K562 (cell line): ENCODE results near the gene CDH20. TPM values are rescaled to one million over a fixed set of nuclear protein-coding genes. Genes with fewer than 3 reads are reported as not detected.

Experiments used
- ATAC-seq: fragments of 200-7000 bp; cut with Tn5 transposase; 3 replicates; pipeline ENCODE4 v1.9.1; 2020; ENCODE audit warnings: moderate library complexity
- BruUV-seq: library from RNA; stranded (reverse); fragments of 400-500 nt; replicated peaks from 2 replicates; lab custom pipeline; 2021; lab: Mats Ljungman, UMichigan
- CTCF ChIA-PET: fragments of 300-600 bp; formaldehyde crosslinking; extraction: SDS; loops from one replicate; lab custom pipeline; 2021; ENCODE audit warnings: low intra/inter-chr PET ratio; lab: Yijun Ruan, JAX
- POLR2A ChIA-PET: fragments of 300-600, 350-650 bp; sonication (Branson Sonifier 250); formaldehyde crosslinking; extraction: SDS; loops from one replicate; lab custom pipeline; 2021; ENCODE audit warnings: antibody characterized with exemption, inconsistent platforms; lab: Yijun Ruan, JAX
- DNase-seq, 4 experiments: peaks; one replicate each; pipeline versions ENCODE4 v3.0.0 to v3.0.0-alpha.2; 2011 to 2018; ENCODE audit warnings: low spot score in 3 of 4, mixed read lengths in 3 of 4; ENCODE audit errors: extremely low read depth in 1 of 4
- FAIRE-seq: peaks from 2 replicates; lab custom pipeline; 2011; peaks lifted over from hg19 to GRCh38; lab: Jason Lieb, UNC
- H2AFZ ChIP-seq: 2 replicates; pipeline ENCODE4 v1.6.0; 2011; ENCODE audit warnings: low read depth, low read length, control low read depth, inconsistent platforms
- H3K27ac ChIP-seq: fragments of 200-600 bp; 3 replicates; pipeline ENCODE4 v1.8.0; 2011; ENCODE audit warnings: low read depth, mild to moderate bottlenecking, control low read depth, inconsistent platforms, low read length, moderate library complexity, mixed read lengths; ENCODE audit errors: extremely low read depth
- H3K27me3 ChIP-seq, 2 experiments: fragments of 300-600 bp in 1 of 2; 2 replicates in 1 of 2; 3 replicates in 1 of 2; pipeline versions ENCODE4 v1.6.0 to v1.8.0; 2011; ENCODE audit warnings: inconsistent platforms in 2 of 2, low read length in 2 of 2, mild to moderate bottlenecking in 1 of 2, mixed read lengths in 1 of 2, moderate library complexity in 1 of 2; ENCODE audit not compliant: control insufficient read depth in 2 of 2, insufficient read depth in 2 of 2
- H3K36me3 ChIP-seq: fragments of 300-600 bp; 3 replicates; pipeline ENCODE4 v1.8.0; 2011; ENCODE audit warnings: mild to moderate bottlenecking, low read length, inconsistent platforms; ENCODE audit not compliant: control insufficient read depth, insufficient read depth
- H3K4me1 ChIP-seq, 2 experiments: fragments of 200-600 bp in 1 of 2; replicated peaks in 1 of 2; 2 replicates in 1 of 2; 3 replicates in 1 of 2; pipeline versions ENCODE4 v1.5.1 to v1.8.0; 2011; ENCODE audit warnings: inconsistent platforms in 2 of 2, low read length in 2 of 2, mild to moderate bottlenecking in 1 of 2, mixed read lengths in 1 of 2, moderate library complexity in 1 of 2; ENCODE audit not compliant: control insufficient read depth in 2 of 2, insufficient read depth in 2 of 2
- H3K4me2 ChIP-seq: 2 replicates; pipeline ENCODE4 v1.6.1; 2011; ENCODE audit warnings: low read length, control low read depth, inconsistent platforms, mixed read lengths; ENCODE audit not compliant: insufficient read depth
- H3K4me3 ChIP-seq: fragments of 200-600 bp; sonication (generic), shearing (Covaris generic); 2 replicates; pipeline ENCODE4 v1.5.1; 2016; ENCODE audit warnings: control low read depth, inconsistent platforms
- H3K79me2 ChIP-seq: fragments of 200-600 bp; 3 replicates; pipeline ENCODE4 v1.8.0; 2011; ENCODE audit warnings: low read length, inconsistent platforms; ENCODE audit not compliant: control insufficient read depth, insufficient read depth
- H3K9ac ChIP-seq, 2 experiments: 2 replicates each; pipeline versions ENCODE4 v1.6.0 to v1.6.1; 2011; ENCODE audit warnings: low read depth in 2 of 2, low read length in 2 of 2, control low read depth in 1 of 2, inconsistent platforms in 1 of 2, mild to moderate bottlenecking in 1 of 2, mixed read lengths in 1 of 2; ENCODE audit not compliant: insufficient read depth in 1 of 2
- H3K9me1 ChIP-seq: one replicate; pipeline ENCODE4 v1.6.0; 2011; ENCODE audit warnings: inconsistent platforms, mild to moderate bottlenecking, low read length, moderate library complexity; ENCODE audit not compliant: control insufficient read depth, insufficient read depth
- H3K9me3 ChIP-seq: replicated peaks from 2 replicates; pipeline ENCODE4 v1.5.1; 2011; ENCODE audit warnings: low read depth, low read length, inconsistent platforms; ENCODE audit not compliant: control insufficient read depth, insufficient read depth
- H4K20me1 ChIP-seq: replicated peaks from 2 replicates; pipeline ENCODE4 v1.6.1; 2011; ENCODE audit warnings: low read length, inconsistent platforms, mixed read lengths; ENCODE audit not compliant: control insufficient read depth, insufficient read depth
- CLOCK ChIP-seq: fragments of 250-450 bp; sonication (Bioruptor Pico); IDR thresholded peaks from 2 replicates; pipeline ENCODE4 v1.4.0; 2020; ENCODE audit warnings: mild to moderate bottlenecking, moderate library complexity, borderline replicate concordance
- HOXB6 ChIP-seq: fragments of 250-450 bp; sonication (Bioruptor Pico); IDR thresholded peaks from 2 replicates; pipeline ENCODE4 v1.5.1; 2022; ENCODE audit warnings: mild to moderate bottlenecking, borderline replicate concordance
- KLF1 ChIP-seq: fragments of 450-650 bp; IDR thresholded peaks from 2 replicates; pipeline ENCODE4 v1.6.1; 2016; ENCODE audit warnings: missing genetic modification characterization, missing compliant biosample characterization
- MCM7 ChIP-seq, 2 experiments: fragments of 450-650 bp; IDR thresholded peaks; 2 replicates each; pipeline ENCODE4 v1.6.1; 2016 to 2018
- NFATC3 ChIP-seq: fragments of 450-650 bp; IDR thresholded peaks from 2 replicates; pipeline ENCODE4 v1.6.1; 2017; ENCODE audit warnings: mild to moderate bottlenecking
- NR1H2 ChIP-seq: sonication (generic); formaldehyde crosslinking; IDR thresholded peaks from 2 replicates; pipeline ENCODE4 v1.4.0; 2020; ENCODE audit warnings: mild to moderate bottlenecking, missing genetic modification reagents
- RAD51 ChIP-seq: fragments of 450-650 bp; IDR thresholded peaks from 2 replicates; pipeline ENCODE4 v1.7.1; 2016; ENCODE audit warnings: low read depth, mild to moderate bottlenecking, borderline replicate concordance
- SRF ChIP-seq, 2 experiments: fragments of 250-450, 450-650 bp in 1 of 2; sonication (Bioruptor Pico) in 1 of 2; sonication (generic) in 1 of 2; formaldehyde crosslinking; IDR thresholded peaks; 2 replicates each; pipeline versions ENCODE4 v1.5.0 to v1.5.1; 2020 to 2022; ENCODE audit warnings: mild to moderate bottlenecking in 1 of 2, missing genetic modification reagents in 1 of 2
- WGBS: fragments of 100-300 bp; shearing (Covaris generic); methylation state at CpG from one replicate; pipeline ENCODE4 v1.1.6; 2016; ENCODE audit warnings: low coverage, mixed read lengths; ENCODE audit not compliant: insufficient coverage; ENCODE audit errors: missing lambda C conversion rate; 5-methylcytosine and 5-hydroxymethylcytosine counted together
- in situ Hi-C: fragments of 300-500 bp; cut with MboI; formaldehyde crosslinking; loops from 4 replicates; pipeline ENCODE4 v1.15.0; 2018; ENCODE audit warnings: inconsistent platforms, mixed read lengths
- intact Hi-C: fragments of 100-400 bp; cut with micrococcal nuclease; formaldehyde crosslinking; loops from 2 replicates; pipeline ENCODE4 v1.14.2; 2022
- polyA plus RNA-seq, 8 experiments: library from polyadenylated mRNA; depleted of rRNA in 4 of 8; stranded (reverse) in 5 of 8; unstranded in 3 of 8; fragments of >200 nt; fragmentation: Nextera tagmentation in 2 of 8; fragmentation: Illumina TruSeq in 1 of 8; extraction: Ambion mirVana in 2 of 8; extraction: Trizol in 1 of 8; gene quantifications; 2 replicates each; pipeline versions ENCODE4 v1.2.1 to v1.2.3, GENCODE V29; 2011 to 2014; ENCODE audit warnings: inconsistent platforms in 1 of 8, missing spikeins in 1 of 8
- total RNA-seq, 7 experiments: library from RNA; depleted of rRNA in 6 of 7; stranded (reverse); fragments of >200 nt in 6 of 7; fragmentation: Illumina TruSeq in 2 of 7; extraction: Trizol in 2 of 7; gene quantifications; 2 replicates each; pipeline versions ENCODE4 v1.2.1 to v1.2.3, GENCODE V29; 2011 to 2021; ENCODE audit warnings: low replicate concordance in 1 of 7
- TF ChIP-seq, protein P1 (sequence below): fragments of 450-650 bp; IDR thresholded peaks from 2 replicates; pipeline ENCODE4 v1.6.1; 2017; ENCODE audit warnings: antibody characterized with exemption, mild to moderate bottlenecking
- TF ChIP-seq, protein P2 (sequence below): IDR thresholded peaks from 2 replicates; pipeline ENCODE4 v1.6.1; 2012; ENCODE audit warnings: low read depth, low read length, improper control_type of control experiment, borderline replicate concordance

The CDH20 gene
- total and polyA plus RNA-seq, 9 of the 15 experiments (the other 6 are each of a cell fraction or from before 2014, with no cell fraction given) = not detected

DNA sequence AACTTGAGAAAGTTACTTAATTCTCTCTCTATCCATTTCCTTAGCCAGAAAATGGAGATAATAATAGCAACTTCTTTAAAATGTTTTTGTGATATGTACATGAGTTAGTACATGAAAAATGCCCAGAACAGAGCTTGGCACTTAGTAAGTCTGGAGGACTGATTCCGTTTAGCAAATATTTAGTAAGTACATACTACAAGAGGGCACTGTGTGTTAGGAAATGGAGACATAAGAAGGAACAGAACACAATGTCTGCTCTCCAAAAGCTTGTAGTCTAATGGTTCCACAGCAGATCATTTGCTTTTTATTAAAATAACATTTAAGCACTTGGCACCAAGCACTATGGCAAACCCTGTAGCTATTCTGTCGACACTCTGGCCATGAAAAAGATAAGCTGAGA lies 47.5 kb upstream of the CDH20 start (continued):
- TF ChIP-seq KLF1 = no peak
- TF ChIP-seq, protein P1, sequence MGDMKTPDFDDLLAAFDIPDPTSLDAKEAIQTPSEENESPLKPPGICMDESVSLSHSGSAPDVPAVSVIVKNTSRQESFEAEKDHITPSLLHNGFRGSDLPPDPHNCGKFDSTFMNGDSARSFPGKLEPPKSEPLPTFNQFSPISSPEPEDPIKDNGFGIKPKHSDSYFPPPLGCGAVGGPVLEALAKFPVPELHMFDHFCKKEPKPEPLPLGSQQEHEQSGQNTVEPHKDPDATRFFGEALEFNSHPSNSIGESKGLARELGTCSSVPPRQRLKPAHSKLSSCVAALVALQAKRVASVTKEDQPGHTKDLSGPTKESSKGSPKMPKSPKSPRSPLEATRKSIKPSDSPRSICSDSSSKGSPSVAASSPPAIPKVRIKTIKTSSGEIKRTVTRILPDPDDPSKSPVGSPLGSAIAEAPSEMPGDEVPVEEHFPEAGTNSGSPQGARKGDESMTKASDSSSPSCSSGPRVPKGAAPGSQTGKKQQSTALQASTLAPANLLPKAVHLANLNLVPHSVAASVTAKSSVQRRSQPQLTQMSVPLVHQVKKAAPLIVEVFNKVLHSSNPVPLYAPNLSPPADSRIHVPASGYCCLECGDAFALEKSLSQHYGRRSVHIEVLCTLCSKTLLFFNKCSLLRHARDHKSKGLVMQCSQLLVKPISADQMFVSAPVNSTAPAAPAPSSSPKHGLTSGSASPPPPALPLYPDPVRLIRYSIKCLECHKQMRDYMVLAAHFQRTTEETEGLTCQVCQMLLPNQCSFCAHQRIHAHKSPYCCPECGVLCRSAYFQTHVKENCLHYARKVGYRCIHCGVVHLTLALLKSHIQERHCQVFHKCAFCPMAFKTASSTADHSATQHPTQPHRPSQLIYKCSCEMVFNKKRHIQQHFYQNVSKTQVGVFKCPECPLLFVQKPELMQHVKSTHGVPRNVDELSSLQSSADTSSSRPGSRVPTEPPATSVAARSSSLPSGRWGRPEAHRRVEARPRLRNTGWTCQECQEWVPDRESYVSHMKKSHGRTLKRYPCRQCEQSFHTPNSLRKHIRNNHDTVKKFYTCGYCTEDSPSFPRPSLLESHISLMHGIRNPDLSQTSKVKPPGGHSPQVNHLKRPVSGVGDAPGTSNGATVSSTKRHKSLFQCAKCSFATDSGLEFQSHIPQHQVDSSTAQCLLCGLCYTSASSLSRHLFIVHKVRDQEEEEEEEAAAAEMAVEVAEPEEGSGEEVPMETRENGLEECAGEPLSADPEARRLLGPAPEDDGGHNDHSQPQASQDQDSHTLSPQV = no peak
- no peak for TF ChIP-seq MCM7 (IDR thresholded peaks at IDR 0.05)
- no peak for TF ChIP-seq RAD51

- no peak overlapping the region for H3K27ac ChIP-seq
- BruUV-seq = no TSS peak
- intact Hi-C loops = no loop called here
- H3K4me2 ChIP-seq = no peak overlapping the region
- H3K79me2 ChIP-seq = no peaks in the 10 kb centered on the region
- FAIRE-seq (no peak), ATAC-seq (no peak), DNase-seq (no peak)
- H3K9ac ChIP-seq = no peak overlapping the region
- no peaks in the 10 kb centered on the region for H3K4me1 ChIP-seq
- no peaks in the 10 kb centered on the region for H3K27me3 ChIP-seq
- H4K20me1 ChIP-seq = no peaks in the 10 kb centered on the region
- in situ Hi-C loops = no loop called here
- H3K9me1 ChIP-seq = no peaks in the 10 kb centered on the region
- no peak overlapping the region for H3K4me3 ChIP-seq
- no peaks in the 10 kb centered on the region for H3K9me3 ChIP-seq
- 0% methylated on average over 2 of the region's 4 CpGs for WGBS
- POLR2A ChIA-PET = no interaction called here
- no peaks in the 10 kb centered on the region for H3K36me3 ChIP-seq
- CTCF ChIA-PET = no interaction called here
- no peak overlapping the region for H2AFZ ChIP-seq
- TF ChIP-seq, protein P2, sequence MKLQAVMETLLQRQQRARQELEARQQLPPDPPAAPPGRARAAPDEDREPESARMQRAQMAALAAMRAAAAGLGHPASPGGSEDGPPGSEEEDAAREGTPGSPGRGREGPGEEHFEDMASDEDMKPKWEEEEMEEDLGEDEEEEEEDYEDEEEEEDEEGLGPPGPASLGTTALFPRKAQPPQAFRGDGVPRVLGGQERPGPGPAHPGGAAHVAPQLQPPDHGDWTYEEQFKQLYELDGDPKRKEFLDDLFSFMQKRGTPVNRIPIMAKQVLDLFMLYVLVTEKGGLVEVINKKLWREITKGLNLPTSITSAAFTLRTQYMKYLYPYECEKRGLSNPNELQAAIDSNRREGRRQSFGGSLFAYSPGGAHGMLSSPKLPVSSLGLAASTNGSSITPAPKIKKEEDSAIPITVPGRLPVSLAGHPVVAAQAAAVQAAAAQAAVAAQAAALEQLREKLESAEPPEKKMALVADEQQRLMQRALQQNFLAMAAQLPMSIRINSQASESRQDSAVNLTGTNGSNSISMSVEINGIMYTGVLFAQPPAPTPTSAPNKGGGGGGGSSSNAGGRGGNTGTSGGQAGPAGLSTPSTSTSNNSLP = no peak
- TF ChIP-seq HOXB6 (CRISPR knock-in tag) (no peak), SRF (CRISPR knock-in tag; IDR thresholded peaks at IDR 0.05) (no peak), NFATC3 (no peak), CLOCK (CRISPR knock-in tag) (no peak), NR1H2 (no peak)
These were observed 46.4 kb upstream of the CDH20 start for GRCh38 chr18:61286867-61287266.
